Fibroblast of pulmonary artery (primary cell): ENCODE measurements around the gene MYL6.

Experiments
- DNase-seq: peaks from one replicate; pipeline ENCODE4 v3.0.0-alpha.2; 2010; ENCODE audit warnings: low read depth
- H3K4me3 ChIP-seq: replicated peaks from 2 replicates; pipeline ENCODE4 v1.5.1; 2011; ENCODE audit warnings: low read depth, mild to moderate bottlenecking, control low read depth, low read length, moderate library complexity
- CTCF ChIP-seq: IDR thresholded peaks from 2 replicates; pipeline ENCODE4 v1.5.1; 2011; ENCODE audit warnings: mild to moderate bottlenecking, control low read depth, low read length, inconsistent platforms; ENCODE audit errors: missing control alignments

The MYL6 gene

GRCh38 chr12:56157201-56158028, 744 bp upstream of the MYL6 start:
- peak; percentile 72 for TF ChIP-seq CTCF
- peak; percentile 89 for DNase-seq
- peak overlapping the region; percentile 99 for H3K4me3 ChIP-seq

DNA sequence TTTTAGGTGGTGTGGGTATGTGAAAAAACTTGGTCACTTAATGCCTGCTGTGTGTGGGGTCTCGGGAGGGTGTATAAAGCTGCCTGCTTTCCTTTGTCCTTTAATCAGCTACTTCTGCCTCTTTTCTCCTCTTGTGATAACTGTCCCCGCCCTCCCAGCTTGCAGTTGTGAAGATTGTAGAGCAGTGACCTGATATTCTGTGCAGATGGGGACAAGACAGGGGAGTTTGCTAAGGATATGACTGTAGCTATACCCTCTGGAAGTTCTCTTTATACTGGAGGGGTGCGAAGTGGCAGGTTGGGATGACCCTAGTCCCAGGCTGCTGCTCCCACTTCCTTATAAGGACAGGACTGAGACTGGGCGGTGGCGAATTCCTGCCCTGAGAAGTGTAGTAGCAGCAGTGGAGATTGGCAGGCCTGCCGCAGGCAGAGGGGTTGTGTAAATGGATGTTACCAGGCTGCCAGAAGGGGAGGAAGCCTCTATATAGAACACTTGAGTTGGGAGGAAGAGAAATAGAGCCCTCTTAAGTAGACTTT, 835 bp downstream of the MYL6 start:
- no peak for TF ChIP-seq CTCF
- H3K4me3 ChIP-seq, result peak overlapping the region; percentile 99
- DNase-seq, result peak; percentile 87

- DNase-seq, result peak; percentile 4
- peak overlapping the region; percentile 99 for H3K4me3 ChIP-seq
- TF ChIP-seq CTCF, result no peak
Measured at GRCh38 chr12:56159482-56160192, 1.5 kb downstream of the MYL6 start.

GRCh38 chr12:56160193-56160763, 2.1 kb downstream of the MYL6 start:
- peak overlapping the region; percentile 99 for H3K4me3 ChIP-seq
- TF ChIP-seq CTCF, result no peak
- peak; percentile 64 for DNase-seq

- DNase-seq, result peak; percentile 3
- no peak for TF ChIP-seq CTCF
- H3K4me3 ChIP-seq, result peak overlapping the region; percentile 99
Measured at GRCh38 chr12:56160894-56161689, 2.9 kb downstream of the MYL6 start.

- TF ChIP-seq CTCF, result no peak
- DNase-seq, result peak; percentile 12
Measured at GRCh38 chr12:56161690-56162351, 3.7 kb downstream of the MYL6 start.

More at GRCh38 chr12:56161690-56162351, 3.7 kb downstream of the MYL6 start:
- H3K4me3 ChIP-seq, result no peak overlapping the region
